GM12864 (cell line): ENCODE results near the gene MISP.

Experiments
- DNase-seq: peaks from one replicate; pipeline ENCODE4 v3.0.0-alpha.2; 2011; ENCODE audit warnings: low read depth
- H3K4me3 ChIP-seq: 2 replicates; pipeline ENCODE4 v1.5.1; 2011; ENCODE audit warnings: mild to moderate bottlenecking, low read depth, low read length, control low read depth
- CTCF ChIP-seq: IDR thresholded peaks from 2 replicates; pipeline ENCODE4 v1.5.1; 2011; ENCODE audit warnings: low read depth, mild to moderate bottlenecking, moderate library complexity, low read length, control low read depth, inconsistent platforms; ENCODE audit errors: missing control alignments

MISP gene

GRCh38 chr19:792306-792885 is 41.5 kb downstream of the MISP start:
- no peak overlapping the region for H3K4me3 ChIP-seq
- TF ChIP-seq CTCF: no peak

DNA sequence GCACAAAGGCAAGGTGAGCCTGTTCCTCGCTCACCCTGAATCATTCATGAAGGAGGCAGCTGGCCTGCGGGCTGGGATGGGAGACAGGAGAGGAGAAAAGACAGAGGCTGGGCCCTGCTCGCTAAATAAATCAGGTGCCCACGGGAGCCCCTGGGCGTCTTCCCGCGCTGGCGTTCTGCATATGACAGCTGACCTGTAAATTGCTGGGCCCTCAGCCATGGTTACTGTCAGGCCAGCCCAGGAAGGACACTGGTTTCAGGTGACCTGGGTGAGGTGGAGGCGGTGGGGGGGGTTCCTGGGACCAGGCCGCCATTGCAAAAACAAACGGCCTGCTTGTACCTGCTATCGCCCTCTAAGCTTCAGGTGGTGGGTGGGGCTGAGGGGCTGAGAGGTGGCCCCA is 42.9 kb downstream of the MISP start:
- TF ChIP-seq CTCF: no peak
- H3K4me3 ChIP-seq: no peak overlapping the region
- no peak for DNase-seq

More at GRCh38 chr19:792306-792885, 41.5 kb downstream of the MISP start:
- DNase-seq: no peak

DNA sequence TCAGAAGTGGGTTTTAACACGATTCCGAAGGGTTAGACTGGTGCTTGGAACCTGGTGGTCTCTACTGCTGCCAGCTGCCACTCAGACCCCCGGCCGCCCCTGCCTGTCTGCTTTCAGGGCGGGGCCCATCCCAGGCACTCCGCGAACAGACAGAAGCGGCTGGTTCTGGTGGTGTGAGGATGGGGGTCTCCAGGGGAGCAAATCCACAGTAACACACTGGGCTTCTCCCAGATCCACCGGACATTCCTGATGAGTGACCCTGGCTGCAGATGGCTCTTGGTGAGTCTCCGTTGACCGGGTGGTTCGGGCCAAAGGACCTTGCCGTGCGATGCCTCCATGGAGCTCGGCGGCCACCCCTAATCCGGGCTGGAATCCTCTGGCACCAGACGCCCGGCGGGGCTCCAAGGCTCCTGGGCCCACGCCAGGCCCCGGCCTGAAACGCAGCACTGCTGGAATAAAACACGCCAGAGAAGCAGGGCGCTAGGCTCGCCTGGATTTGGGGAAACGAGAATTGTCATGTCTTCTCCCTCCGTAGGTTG is 44.2 kb downstream of the MISP start:
- no peak for DNase-seq
- no peak overlapping the region for H3K4me3 ChIP-seq
- no peak for TF ChIP-seq CTCF

DNA sequence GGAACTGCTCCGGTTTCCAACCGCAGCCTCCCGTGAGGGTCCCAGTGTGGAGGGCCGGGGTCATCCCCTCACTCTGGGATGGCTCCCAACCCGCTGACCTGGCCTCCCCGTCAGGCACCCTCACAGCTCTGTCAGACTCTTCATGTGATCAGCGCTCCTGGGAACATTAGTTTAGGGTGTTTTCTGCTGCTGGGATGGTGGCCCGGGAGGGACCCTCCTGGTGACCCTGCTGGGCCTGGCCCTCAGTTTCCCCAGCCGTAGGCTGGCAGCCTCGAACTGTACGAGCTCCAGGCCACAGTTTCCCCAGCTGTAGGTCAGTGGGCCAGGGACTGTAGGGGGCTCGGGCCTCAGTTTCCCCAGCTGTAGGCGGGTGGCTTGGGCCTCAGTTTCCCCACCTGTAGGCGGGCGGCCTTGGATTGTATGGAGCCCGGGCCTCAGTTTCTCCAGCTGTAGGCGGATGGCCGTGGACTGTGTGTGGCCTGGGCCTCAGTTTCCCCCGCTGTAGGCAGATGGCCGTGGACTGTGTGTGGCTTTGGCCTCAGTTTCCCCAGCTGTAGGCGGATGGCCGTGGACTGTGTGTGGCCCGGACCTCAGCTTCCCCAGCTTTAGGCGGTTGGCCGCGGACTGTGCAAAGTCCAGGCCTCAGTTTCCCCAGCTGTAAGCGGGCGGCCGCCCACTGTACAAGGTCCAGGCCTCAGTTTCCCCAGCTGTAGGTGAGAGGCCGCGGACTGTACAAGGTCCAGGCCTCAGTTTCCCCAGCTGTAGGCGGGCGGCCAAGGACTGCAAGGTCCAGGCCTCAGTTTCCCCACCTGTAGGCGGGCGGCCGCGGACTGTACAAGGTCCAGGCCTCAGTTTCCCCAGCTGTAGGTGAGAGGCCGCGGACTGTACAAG is 45.0 kb downstream of the MISP start:
- DNase-seq: no peak
- TF ChIP-seq CTCF: no peak
- peak overlapping the region; percentile 55 for H3K4me3 ChIP-seq

DNA sequence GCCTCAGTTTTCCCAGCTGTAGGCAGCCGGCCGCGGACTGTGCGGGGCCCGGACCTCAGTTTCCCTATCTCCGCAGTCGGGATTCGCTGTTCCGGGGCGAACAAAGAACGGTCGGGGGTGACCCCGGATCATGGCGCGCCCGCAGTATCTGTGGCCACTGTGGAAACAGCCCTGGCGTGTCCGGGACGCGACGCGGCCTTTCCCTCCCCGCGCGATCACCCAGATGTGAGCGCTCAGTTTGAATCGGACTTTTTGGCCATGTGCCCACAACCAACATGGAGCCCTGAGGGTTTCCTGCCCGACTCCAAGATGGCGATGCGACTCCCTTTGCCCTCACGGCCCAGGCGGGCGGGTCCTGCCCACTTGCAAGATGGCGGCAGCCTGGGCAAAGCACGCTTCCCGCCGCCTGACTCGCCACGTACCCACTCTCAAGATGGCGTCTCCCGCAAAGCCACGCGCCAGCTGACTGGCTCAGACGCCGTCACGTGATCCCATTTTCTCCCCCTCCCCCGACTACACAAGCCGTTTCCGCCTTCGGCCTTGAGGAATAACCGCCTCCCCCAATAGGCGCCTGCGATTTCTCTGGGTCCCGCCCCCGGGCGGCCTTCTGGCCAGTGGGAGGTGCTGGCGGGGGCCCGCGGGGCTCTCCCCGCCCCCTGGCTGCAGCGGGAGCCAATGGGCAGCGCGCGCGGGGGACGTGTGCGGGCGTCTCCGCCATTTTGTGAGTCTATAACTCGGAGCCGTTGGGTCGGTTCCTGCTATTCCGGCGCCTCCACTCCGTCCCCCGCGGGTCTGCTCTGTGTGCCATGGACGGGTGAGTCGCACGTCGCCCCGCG is 46.0 kb downstream of the MISP start, which contains the start of gene PTBP1:
PTBP1 (plus strand) TSS at position 761 of the 836 bp plus-strand sequence; CDS start at position 807, 46 bp downstream.
- H3K4me3 ChIP-seq: peak within 1 kb of the TSS; percentile 99
- TF ChIP-seq CTCF: no peak
- DNase-seq: peak; percentile 100

DNA sequence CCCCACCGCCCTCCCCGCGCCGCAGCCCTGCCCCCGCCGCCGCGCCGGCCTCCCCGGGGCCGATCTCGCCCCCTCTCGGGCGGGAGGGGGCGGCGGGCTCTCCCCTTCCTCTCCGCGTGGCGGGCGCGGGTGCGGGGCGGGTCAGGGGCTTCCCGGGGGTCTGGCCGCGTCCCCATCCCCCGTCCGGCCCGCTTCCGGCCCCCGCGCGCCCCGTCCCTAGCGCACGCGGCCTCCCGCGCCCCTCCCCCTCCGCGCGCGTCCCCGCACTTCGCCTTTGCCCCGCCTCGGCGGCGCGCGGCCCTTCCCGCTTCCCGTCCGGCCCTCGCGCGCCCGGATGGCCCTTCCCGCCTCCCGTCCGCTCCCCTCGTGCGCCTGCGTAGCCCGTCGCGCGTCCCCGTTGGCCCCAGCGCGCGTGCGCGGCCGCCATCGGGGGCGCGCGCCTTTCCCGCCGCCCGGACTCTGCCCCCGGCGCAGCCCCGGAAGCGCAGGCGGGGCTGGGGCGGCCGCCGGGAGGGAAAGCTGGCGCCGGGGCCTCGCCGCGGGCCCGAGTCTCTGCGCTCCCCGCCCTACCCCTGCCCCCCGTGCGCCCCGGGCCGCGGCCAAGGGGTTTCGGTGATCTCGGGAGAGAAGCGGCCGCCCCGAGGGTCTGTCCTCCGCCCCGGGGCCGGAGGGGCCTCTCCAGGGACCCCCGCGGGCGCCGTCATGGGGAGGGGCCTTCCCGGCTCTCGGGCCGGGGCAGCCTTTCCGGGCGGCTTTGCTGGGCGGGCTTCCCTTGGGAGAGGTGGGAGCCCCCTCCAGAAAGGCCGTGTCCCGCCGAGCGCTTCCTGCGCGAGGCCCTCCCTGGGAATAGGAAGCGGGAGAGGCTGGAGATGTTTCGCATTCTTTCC is 46.9 kb downstream of the MISP start:
- DNase-seq: peak; percentile 49
- no peak for TF ChIP-seq CTCF
- peak overlapping the region; percentile 99 for H3K4me3 ChIP-seq
